ENCODE results near the gene KIF23. TPM values are rescaled to one million over a fixed set of nuclear protein-coding genes. Genes with fewer than 3 reads are reported as not detected.

Gene KIF23
- total RNA-seq, 1 donor from 2014 or later: 193 TPM

DNA sequence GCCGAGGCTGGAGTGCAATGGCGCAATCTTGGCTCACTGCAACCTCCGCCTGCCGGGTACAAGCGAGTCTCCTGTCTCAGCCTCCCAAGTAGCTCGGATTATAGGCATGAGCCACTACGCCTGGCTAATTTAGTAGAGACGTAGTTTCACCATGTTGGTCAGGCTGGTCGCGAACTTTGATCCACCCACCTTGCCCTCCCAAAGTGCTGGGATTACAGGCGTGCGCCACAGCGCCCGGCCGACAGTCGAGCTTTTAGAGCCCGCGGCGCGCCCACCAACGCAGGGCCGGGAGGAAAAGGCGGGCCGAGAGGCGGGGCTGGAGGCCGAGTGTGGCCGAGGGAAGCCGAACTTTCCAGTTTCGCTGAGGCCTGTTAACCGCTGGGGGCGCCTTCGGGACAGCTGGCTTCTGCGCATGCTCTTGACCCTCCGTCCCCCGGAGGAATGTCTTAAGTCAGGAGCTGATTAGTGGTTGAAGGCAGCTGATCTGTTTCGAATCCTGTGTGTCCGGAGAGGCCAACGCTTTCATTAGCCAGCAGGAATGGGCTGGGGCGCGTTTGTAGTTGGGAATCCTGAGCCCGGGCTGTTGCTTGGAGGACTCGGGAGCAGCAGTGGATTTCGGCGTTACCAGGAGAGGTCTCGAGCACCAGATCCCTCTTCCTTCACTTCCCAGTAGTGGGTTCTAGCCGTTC is 48.5 kb downstream of the KIF23 start:
- Histone ChIP-seq H2AFZ (replicated peaks) (peak overlapping the region; percentile 94), H3K9me3 (ENCODE audit: low read depth) (no peaks in the 10 kb centered on the region), H3F3A (ENCODE audit: low read depth) (peaks cover 25% of the 10 kb centered on the region), H3K79me2 (ENCODE audit: low read depth) (no peaks in the 10 kb centered on the region), H3K4me1 (peaks cover 5% of the 10 kb centered on the region), H3K9ac (no peak overlapping the region), H3K4me2 (peak overlapping the region; percentile 77), H3K27ac (peak overlapping the region; percentile 83), H3K4me3 (peak overlapping the region; percentile 48), H3K36me3 (no peaks in the 10 kb centered on the region), H3K27me3 (no peaks in the 10 kb centered on the region), H4K20me1 (ENCODE audit: low read depth) (no peaks in the 10 kb centered on the region)
- TF ChIP-seq, protein P1, sequence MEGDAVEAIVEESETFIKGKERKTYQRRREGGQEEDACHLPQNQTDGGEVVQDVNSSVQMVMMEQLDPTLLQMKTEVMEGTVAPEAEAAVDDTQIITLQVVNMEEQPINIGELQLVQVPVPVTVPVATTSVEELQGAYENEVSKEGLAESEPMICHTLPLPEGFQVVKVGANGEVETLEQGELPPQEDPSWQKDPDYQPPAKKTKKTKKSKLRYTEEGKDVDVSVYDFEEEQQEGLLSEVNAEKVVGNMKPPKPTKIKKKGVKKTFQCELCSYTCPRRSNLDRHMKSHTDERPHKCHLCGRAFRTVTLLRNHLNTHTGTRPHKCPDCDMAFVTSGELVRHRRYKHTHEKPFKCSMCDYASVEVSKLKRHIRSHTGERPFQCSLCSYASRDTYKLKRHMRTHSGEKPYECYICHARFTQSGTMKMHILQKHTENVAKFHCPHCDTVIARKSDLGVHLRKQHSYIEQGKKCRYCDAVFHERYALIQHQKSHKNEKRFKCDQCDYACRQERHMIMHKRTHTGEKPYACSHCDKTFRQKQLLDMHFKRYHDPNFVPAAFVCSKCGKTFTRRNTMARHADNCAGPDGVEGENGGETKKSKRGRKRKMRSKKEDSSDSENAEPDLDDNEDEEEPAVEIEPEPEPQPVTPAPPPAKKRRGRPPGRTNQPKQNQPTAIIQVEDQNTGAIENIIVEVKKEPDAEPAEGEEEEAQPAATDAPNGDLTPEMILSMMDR (IDR thresholded peaks at IDR 0.05): peak; percentile 84
- TF ChIP-seq EZH2phosphoT487 (IDR thresholded peaks at IDR 0.05): no peak
- H3K27ac Mint-ChIP-seq: peak overlapping the region; percentile 74
- no peaks in the 10 kb centered on the region for H3K9me3 Mint-ChIP-seq
- H3K4me3 Mint-ChIP-seq: peak overlapping the region; percentile 81
- peaks cover 5% of the 10 kb centered on the region for H3K36me3 Mint-ChIP-seq
- peaks cover 13% of the 10 kb centered on the region for H3K27me3 Mint-ChIP-seq (ENCODE audit: insufficient read depth, low read depth)
- peak; percentile 97 for DNase-seq (ENCODE audit: low spot score)
- peaks cover 12% of the 10 kb centered on the region for H3K4me1 Mint-ChIP-seq

DNA sequence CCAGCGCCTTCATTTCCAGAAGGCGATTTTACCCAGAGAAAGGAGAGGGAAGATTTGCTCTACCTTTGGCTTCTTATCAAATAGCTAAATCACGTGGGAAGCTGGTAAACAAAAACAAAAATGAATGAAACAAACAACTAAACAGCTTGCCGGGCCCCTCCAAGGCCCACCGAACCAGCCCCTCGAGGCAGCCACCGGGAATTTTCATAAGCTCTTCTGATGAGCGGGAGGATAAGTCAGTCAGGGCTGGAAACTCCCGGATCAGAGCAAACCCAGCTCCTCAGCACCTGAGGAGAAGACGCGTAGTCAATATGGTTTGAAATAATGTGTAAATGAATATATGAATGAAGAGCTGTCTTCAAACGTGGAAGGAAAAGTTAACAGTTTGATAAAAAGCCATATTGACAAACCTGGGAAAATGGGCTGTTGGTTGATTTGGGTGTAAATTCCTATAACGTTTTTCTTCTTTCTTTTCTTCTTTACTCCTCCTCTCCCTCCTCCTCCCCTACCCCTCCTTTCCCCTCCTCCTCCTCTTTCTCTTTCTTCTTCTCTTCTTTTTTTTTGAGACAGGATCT is 49.1 kb downstream of the KIF23 start:
- Mint-ChIP-seq H3K27me3 (ENCODE audit: insufficient read depth, low read depth) (peaks cover 13% of the 10 kb centered on the region), H3K4me3 (peak overlapping the region; percentile 81), H3K4me1 (peaks cover 14% of the 10 kb centered on the region), H3K9me3 (no peaks in the 10 kb centered on the region), H3K36me3 (peaks cover 2% of the 10 kb centered on the region), H3K27ac (peak overlapping the region; percentile 74)
- Histone ChIP-seq H3K4me2 (peak overlapping the region; percentile 77), H3K36me3 (no peaks in the 10 kb centered on the region), H3K79me2 (ENCODE audit: low read depth) (no peaks in the 10 kb centered on the region), H3K9me3 (ENCODE audit: low read depth) (no peaks in the 10 kb centered on the region), H4K20me1 (ENCODE audit: low read depth) (no peaks in the 10 kb centered on the region), H3K4me1 (peaks cover 5% of the 10 kb centered on the region), H3K27me3 (no peaks in the 10 kb centered on the region), H3K4me3 (peak overlapping the region; percentile 48), H3F3A (ENCODE audit: low read depth) (peaks cover 21% of the 10 kb centered on the region), H2AFZ (replicated peaks) (peak overlapping the region; percentile 94), H3K9ac (no peak overlapping the region), H3K27ac (peak overlapping the region; percentile 83)
- TF ChIP-seq, protein P1 (IDR thresholded peaks at IDR 0.05): no peak
- TF ChIP-seq EZH2 (IDR thresholded peaks at IDR 0.05) (no peak), EZH2phosphoT487 (IDR thresholded peaks at IDR 0.05) (no peak)
- DNase-seq (ENCODE audit: low spot score): no peak

DNA sequence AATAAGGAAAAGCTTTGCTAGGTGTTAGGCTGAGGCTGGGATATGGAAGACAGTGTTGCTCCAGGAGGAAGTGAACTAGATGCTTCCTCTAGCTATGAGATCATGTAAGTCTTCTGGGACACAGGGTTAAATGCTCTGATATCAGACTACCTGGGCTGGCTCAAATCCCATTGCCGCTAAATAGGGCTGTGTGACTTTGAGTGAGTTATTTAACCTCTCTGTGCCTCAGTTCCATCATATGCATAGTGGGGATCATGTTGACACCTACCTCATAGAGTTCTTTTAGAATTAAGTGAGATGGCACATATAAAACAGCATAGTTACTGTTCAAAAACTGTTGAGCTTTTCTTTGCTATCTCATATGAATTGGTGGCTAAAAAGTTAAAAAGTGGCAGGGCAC is 51.1 kb downstream of the KIF23 start:
- H3K9me3 ChIP-seq (ENCODE audit: low read depth): no peaks in the 10 kb centered on the region
- no peak overlapping the region for H3K27ac Mint-ChIP-seq
- H3K36me3 Mint-ChIP-seq: peaks cover 2% of the 10 kb centered on the region
- peaks cover 9% of the 10 kb centered on the region for H3K27me3 Mint-ChIP-seq (ENCODE audit: insufficient read depth, low read depth)
- H2AFZ ChIP-seq (replicated peaks): no peak overlapping the region
- H3K4me3 ChIP-seq: no peak overlapping the region
- H4K20me1 ChIP-seq (ENCODE audit: low read depth): no peaks in the 10 kb centered on the region
- no peak overlapping the region for H3K4me3 Mint-ChIP-seq
- TF ChIP-seq EZH2phosphoT487 (IDR thresholded peaks at IDR 0.05) (no peak), EZH2 (IDR thresholded peaks at IDR 0.05) (no peak)
- peaks cover 23% of the 10 kb centered on the region for H3K4me1 Mint-ChIP-seq
- H3F3A ChIP-seq (ENCODE audit: low read depth): peaks cover 13% of the 10 kb centered on the region
- no peaks in the 10 kb centered on the region for H3K36me3 ChIP-seq
- H3K9ac ChIP-seq: no peak overlapping the region
- H3K27me3 ChIP-seq: no peaks in the 10 kb centered on the region
- no peaks in the 10 kb centered on the region for H3K79me2 ChIP-seq (ENCODE audit: low read depth)
- H3K4me2 ChIP-seq: no peak overlapping the region
- peaks cover 5% of the 10 kb centered on the region for H3K4me1 ChIP-seq
- no peak for DNase-seq (ENCODE audit: low spot score)
- H3K9me3 Mint-ChIP-seq: no peaks in the 10 kb centered on the region
- H3K27ac ChIP-seq: no peak overlapping the region

DNA sequence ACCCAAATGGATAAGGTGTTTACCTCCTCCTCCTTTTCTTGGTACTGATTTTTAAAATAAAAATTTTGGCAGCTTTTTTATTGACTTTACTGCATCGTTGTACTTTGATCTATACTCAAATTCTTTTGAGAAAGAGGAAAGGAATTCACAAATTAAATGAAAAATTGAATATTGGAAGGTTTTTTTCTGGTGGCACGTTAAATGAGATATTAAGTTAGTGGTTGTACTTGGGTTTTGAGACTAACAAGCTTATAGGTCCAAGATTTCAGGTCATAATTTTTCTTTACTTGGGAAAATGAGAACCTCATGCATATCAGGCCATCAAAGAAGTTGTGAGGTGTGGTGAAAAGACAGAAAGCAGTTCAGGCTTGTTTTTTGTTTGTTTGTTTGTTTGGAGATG is 52.6 kb downstream of the KIF23 start:
- no peak for DNase-seq (ENCODE audit: low spot score)
- Mint-ChIP-seq H3K4me3 (no peak overlapping the region), H3K36me3 (peaks cover 2% of the 10 kb centered on the region), H3K27ac (no peak overlapping the region), H3K9me3 (no peaks in the 10 kb centered on the region), H3K4me1 (peaks cover 23% of the 10 kb centered on the region), H3K27me3 (ENCODE audit: insufficient read depth, low read depth) (peaks cover 6% of the 10 kb centered on the region)
- Histone ChIP-seq H3K79me2 (ENCODE audit: low read depth) (no peaks in the 10 kb centered on the region), H4K20me1 (ENCODE audit: low read depth) (no peaks in the 10 kb centered on the region), H3K27ac (no peak overlapping the region), H3K9ac (no peak overlapping the region), H3F3A (ENCODE audit: low read depth) (peaks cover 13% of the 10 kb centered on the region), H3K4me3 (no peak overlapping the region), H3K27me3 (no peaks in the 10 kb centered on the region), H3K4me1 (peaks cover 5% of the 10 kb centered on the region), H3K9me3 (ENCODE audit: low read depth) (no peaks in the 10 kb centered on the region), H2AFZ (replicated peaks) (no peak overlapping the region), H3K36me3 (no peaks in the 10 kb centered on the region), H3K4me2 (no peak overlapping the region)
- no peak for TF ChIP-seq EZH2phosphoT487 (IDR thresholded peaks at IDR 0.05)
- TF ChIP-seq EZH2 (IDR thresholded peaks at IDR 0.05): no peak
- TF ChIP-seq, protein P1 (IDR thresholded peaks at IDR 0.05): no peak
